Hematopoietic multipotent progenitor cell treated with erythropoietin and hydrocortisone succinate and interleukin-3 and kit ligand, for 15 days (in vitro differentiated cells): ENCODE measurements around the gene KLHL18.
"Not testable (repeated sequence)": the region's sequence is repeated elsewhere in the genome, so short reads cannot be mapped to it uniquely, and the experiment has no call there.

ENCODE experiments used
- DNase-seq: peaks from one replicate; pipeline ENCODE4 v3.0.0-alpha.2; 2015; ENCODE audit warnings: low spot score

The KLHL18 gene

GRCh38 chr3:47314056-47314764, 31.5 kb downstream of the KLHL18 start:
- DNase-seq: no peak

GRCh38 chr3:47315069-47315647, 32.4 kb downstream of the KLHL18 start:
- peak; percentile 50 for DNase-seq

GRCh38 chr3:47316151-47316550, 33.4 kb downstream of the KLHL18 start:
- not testable (repeated sequence) for DNase-seq

GRCh38 chr3:47318916-47319315, 36.2 kb downstream of the KLHL18 start:
- no peak for DNase-seq

GRCh38 chr3:47319956-47320355, 37.2 kb downstream of the KLHL18 start:
- DNase-seq: peak; percentile 45

- DNase-seq: peak; percentile 34
Observed at GRCh38 chr3:47323431-47324277, 40.9 kb downstream of the KLHL18 start.

GRCh38 chr3:47324278-47324865, 41.6 kb downstream of the KLHL18 start:
- DNase-seq: peak; percentile 82

GRCh38 chr3:47333907-47334306, 51.2 kb downstream of the KLHL18 start:
- no peak for DNase-seq

- no peak for DNase-seq
Observed at GRCh38 chr3:47337656-47338055, 54.9 kb downstream of the KLHL18 start.

- no peak for DNase-seq
Observed at GRCh38 chr3:47339951-47340350, 57.2 kb downstream of the KLHL18 start.

- DNase-seq: no peak
Observed at GRCh38 chr3:47340866-47341265, 58.1 kb downstream of the KLHL18 start.

GRCh38 chr3:47342151-47342550, 59.4 kb downstream of the KLHL18 start:
- no peak for DNase-seq

- no peak for DNase-seq
Observed at GRCh38 chr3:47342812-47343211, 60.1 kb downstream of the KLHL18 start.

- DNase-seq: no peak
Observed at GRCh38 chr3:47343471-47343971, 60.8 kb downstream of the KLHL18 start.

GRCh38 chr3:47344971-47345370, 62.2 kb downstream of the KLHL18 start:
- no peak for DNase-seq

- no peak for DNase-seq
Observed at GRCh38 chr3:47347217-47347801, 64.6 kb downstream of the KLHL18 start.

- no peak for DNase-seq
Observed at GRCh38 chr3:47348411-47349154, 65.8 kb downstream of the KLHL18 start.

- DNase-seq: no peak
Observed at GRCh38 chr3:47355010-47355409, 72.3 kb downstream of the KLHL18 start.

- DNase-seq: no peak
Observed at GRCh38 chr3:47356201-47356600, 73.5 kb downstream of the KLHL18 start.

GRCh38 chr3:47359323-47359722, 76.6 kb downstream of the KLHL18 start:
- no peak for DNase-seq

- DNase-seq: not testable (repeated sequence)
Observed at GRCh38 chr3:47360110-47360517, 77.4 kb downstream of the KLHL18 start.
